GM21528 (cell line): ENCODE measurements around the gene CACNA2D3.

Source experiments
- ATAC-seq: cut with Tn5 transposase; IDR thresholded peaks from one replicate; pipeline ENCODE4 v1.9.1; 2021; ENCODE audit warnings: mild to moderate bottlenecking, moderate library complexity; ENCODE audit not compliant: unreplicated experiment, low FRiP score

The CACNA2D3 gene

GRCh38 chr3:54761637-54762036 is 639.3 kb downstream of the CACNA2D3 start:
- no peak for ATAC-seq

GRCh38 chr3:54764911-54765310 is 642.6 kb downstream of the CACNA2D3 start:
- no peak for ATAC-seq

GRCh38 chr3:54771050-54771449 is 648.7 kb downstream of the CACNA2D3 start:
- no peak for ATAC-seq

GRCh38 chr3:54772051-54772450 is 649.7 kb downstream of the CACNA2D3 start:
- ATAC-seq = no peak

- no peak for ATAC-seq
Observed at GRCh38 chr3:54772746-54773145, 650.4 kb downstream of the CACNA2D3 start.

- ATAC-seq = no peak
Observed at GRCh38 chr3:54773271-54773670, 650.9 kb downstream of the CACNA2D3 start.

GRCh38 chr3:54776601-54777000 is 654.2 kb downstream of the CACNA2D3 start:
- ATAC-seq = no peak

- ATAC-seq = no peak
Observed at GRCh38 chr3:54777141-54777540, 654.8 kb downstream of the CACNA2D3 start.

GRCh38 chr3:54780336-54780735 is 658.0 kb downstream of the CACNA2D3 start:
- no peak for ATAC-seq

GRCh38 chr3:54781728-54782127 is 659.4 kb downstream of the CACNA2D3 start:
- ATAC-seq = no peak

- ATAC-seq = no peak
Observed at GRCh38 chr3:54783611-54784010, 661.3 kb downstream of the CACNA2D3 start.

- ATAC-seq = no peak
Observed at GRCh38 chr3:54784021-54784420, 661.7 kb downstream of the CACNA2D3 start.

- no peak for ATAC-seq
Observed at GRCh38 chr3:54785976-54786375, 663.6 kb downstream of the CACNA2D3 start.

GRCh38 chr3:54790051-54790450 is 667.7 kb downstream of the CACNA2D3 start:
- ATAC-seq = no peak

GRCh38 chr3:54791501-54792156 is 669.3 kb downstream of the CACNA2D3 start:
- no peak for ATAC-seq

- ATAC-seq = no peak
Observed at GRCh38 chr3:54792584-54792983, 670.2 kb downstream of the CACNA2D3 start.

GRCh38 chr3:54793171-54793570 is 670.8 kb downstream of the CACNA2D3 start:
- ATAC-seq = no peak

GRCh38 chr3:54797111-54797510 is 674.8 kb downstream of the CACNA2D3 start:
- ATAC-seq = no peak

GRCh38 chr3:54800478-54800877 is 678.1 kb downstream of the CACNA2D3 start:
- no peak for ATAC-seq

GRCh38 chr3:54801977-54802376 is 679.6 kb downstream of the CACNA2D3 start:
- ATAC-seq = no peak

- no peak for ATAC-seq
Observed at GRCh38 chr3:54810401-54810800, 688.0 kb downstream of the CACNA2D3 start.

GRCh38 chr3:54814224-54814623 is 691.9 kb downstream of the CACNA2D3 start:
- ATAC-seq = no peak

- no peak for ATAC-seq
Observed at GRCh38 chr3:54817628-54818027, 695.3 kb downstream of the CACNA2D3 start.
